Smooth muscle cell of the brain vasculature (primary cell): ENCODE data around the gene FTSJ3.
A peak's percentile ranks its signal among the peaks of the same experiment; 100 is the strongest.
"Not testable (repeated sequence)": the region's sequence is repeated elsewhere in the genome, so short reads cannot be mapped to it uniquely, and the experiment has no call there.

Experiments used
- DNase-seq: peaks from one replicate; pipeline ENCODE4 v3.0.0-alpha.2; 2012; ENCODE audit warnings: low read depth, low spot score

FTSJ3 gene, protein sequence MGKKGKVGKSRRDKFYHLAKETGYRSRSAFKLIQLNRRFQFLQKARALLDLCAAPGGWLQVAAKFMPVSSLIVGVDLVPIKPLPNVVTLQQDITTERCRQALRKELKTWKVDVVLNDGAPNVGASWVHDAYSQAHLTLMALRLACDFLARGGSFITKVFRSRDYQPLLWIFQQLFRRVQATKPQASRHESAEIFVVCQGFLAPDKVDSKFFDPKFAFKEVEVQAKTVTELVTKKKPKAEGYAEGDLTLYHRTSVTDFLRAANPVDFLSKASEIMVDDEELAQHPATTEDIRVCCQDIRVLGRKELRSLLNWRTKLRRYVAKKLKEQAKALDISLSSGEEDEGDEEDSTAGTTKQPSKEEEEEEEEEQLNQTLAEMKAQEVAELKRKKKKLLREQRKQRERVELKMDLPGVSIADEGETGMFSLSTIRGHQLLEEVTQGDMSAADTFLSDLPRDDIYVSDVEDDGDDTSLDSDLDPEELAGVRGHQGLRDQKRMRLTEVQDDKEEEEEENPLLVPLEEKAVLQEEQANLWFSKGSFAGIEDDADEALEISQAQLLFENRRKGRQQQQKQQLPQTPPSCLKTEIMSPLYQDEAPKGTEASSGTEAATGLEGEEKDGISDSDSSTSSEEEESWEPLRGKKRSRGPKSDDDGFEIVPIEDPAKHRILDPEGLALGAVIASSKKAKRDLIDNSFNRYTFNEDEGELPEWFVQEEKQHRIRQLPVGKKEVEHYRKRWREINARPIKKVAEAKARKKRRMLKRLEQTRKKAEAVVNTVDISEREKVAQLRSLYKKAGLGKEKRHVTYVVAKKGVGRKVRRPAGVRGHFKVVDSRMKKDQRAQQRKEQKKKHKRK

GRCh38 chr17:63827002-63827800 is at the start of gene FTSJ3, which contains the start of gene PSMC5:
FTSJ3 (minus strand) TSS chr17:63827663; CDS start chr17:63826902, 761 bp downstream.
PSMC5 (plus strand) TSS chr17:63827431; CDS start chr17:63827491, 60 bp downstream.
- peak; percentile 91 for DNase-seq

- not testable (repeated sequence) for DNase-seq
Measured at GRCh38 chr17:63874693-63875092, 47.2 kb upstream of the FTSJ3 start.

GRCh38 chr17:63874061-63874626 is 46.7 kb upstream of the FTSJ3 start:
- DNase-seq, result not testable (repeated sequence)

DNA sequence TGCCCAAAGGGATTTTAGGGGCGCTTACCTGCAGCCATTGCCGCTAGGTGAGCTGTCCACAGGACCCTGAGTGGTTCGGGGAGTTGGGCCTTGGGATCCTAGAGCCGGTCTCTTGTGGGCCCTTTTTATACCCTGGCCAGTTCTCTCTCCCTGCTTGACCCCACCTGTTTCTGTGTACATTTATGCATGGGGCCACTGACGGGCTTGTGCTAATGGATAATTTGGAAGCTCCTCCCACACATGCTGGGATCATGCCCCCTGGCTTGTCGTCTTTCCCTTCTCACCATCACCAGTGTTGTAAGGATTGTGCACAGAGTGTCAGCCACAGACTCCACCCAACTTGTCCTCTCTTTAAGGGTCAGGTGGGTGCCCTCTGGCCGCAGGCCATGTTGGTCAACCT is 46.1 kb upstream of the FTSJ3 start, which contains the start of gene CSH2:
Gene CSH2, minus strand, starts transcription at position 101 of the 400 bp plus-strand sequence. Its CDS starts 63 bp downstream, at position 38.
- not testable (repeated sequence) for DNase-seq

DNA sequence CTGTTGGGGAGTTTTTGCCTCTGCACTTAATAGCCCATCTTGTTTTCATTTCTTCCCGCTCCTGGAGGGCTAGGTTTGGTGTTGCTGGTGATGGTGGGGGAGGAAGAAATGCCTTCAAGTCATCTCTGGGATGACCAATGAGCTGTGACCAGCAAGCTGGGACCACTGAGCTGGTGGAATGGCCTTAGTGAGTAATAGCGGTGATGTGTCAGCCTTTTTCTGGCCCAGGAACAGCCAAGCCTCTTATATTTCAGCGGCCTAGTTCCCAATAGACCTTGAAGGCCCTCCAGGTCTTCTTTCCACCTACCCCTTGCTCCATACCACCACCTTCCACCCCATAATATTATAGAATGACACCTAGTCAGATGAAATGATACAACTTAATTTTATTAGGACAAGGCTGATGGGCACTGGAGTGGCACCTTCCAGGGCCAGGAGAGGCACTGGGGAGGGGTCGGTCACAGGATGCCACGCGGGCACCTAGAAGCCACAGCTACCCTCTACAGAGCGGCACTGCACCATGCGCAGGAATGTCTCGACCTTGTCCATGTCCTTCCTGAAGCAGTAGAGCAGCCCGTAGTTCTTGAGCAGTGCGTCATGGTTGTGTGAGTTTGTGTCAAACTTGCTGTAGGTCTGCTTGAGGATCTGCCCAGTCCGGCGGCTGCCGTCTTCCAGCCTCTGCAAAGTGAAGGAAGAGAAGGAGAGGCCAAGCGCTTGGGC is 44.3 kb upstream of the FTSJ3 start:
- DNase-seq, result not testable (repeated sequence)

DNA sequence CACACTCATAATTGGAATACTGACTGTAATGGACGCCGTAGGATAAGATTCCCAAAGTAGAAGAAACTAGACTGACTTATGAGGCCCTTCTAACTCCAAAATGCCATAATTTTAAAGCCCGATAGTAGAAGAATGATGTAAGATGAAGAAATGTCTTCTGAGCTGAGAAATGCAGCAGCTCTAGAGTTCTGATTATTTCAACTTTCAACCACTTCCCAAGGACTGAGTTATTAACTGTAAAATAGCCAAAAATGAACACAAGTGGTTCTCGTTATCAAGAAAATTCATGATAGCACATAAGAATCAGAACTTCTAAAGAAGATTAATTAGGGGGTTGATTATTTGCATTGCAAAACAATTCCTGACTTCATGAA is 42.8 kb upstream of the FTSJ3 start:
- not testable (repeated sequence) for DNase-seq

DNA sequence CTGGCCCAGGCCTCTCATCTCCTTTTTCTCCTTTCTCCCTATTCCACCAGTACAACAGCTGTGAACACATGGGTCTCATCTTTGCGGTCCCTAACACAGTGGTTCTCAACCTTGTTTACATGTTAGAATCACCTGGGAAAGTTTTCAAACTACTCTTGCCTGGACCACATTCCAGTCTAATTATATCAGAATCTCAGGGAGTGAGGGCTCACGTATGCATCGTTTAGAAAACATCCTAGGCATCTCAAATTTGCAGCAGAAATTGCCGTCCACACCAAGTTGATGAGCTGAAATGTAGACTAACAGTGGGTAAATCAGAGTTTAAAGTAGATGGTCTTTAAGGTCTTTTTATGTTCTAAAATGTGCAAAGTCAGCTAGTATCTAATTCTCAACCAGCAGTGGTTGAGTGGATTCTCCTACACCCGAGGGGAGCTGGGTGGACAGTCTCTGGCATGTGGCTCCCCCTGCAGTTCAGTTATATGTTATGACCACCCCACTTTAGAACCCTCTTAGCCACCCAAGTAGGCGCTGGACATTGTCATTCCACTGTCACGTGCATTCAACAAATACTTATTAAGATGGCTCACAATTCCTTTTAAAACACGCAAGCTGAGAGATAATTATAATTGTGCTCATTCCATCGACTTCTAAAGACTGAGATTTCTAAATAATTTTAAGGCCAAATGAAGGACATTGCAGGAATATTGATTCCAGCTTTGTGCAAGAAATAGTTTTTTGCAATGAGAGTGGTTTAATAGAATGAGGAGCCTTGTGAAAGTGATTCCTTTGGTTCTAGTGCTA is 42.2 kb upstream of the FTSJ3 start:
- not testable (repeated sequence) for DNase-seq

DNA sequence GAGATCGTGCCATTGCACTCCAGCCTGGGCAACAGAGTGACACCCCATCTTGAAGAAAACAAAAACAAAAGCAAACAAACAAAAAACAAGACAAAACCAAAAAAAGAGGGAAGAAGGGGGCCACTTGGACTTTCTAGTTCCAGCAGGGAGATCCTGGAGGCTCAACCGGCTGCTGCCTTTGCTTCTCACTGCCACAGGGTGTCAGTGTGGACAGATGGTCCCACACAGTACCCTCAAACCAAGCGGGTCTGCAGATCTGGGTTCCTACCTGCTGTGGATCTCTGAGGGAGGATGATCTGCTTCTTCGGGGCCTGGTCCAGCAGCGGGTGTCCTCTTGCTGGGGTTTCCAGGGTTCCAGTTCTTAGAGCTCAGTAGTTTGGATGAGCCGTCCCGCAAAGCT is 39.2 kb upstream of the FTSJ3 start:
- DNase-seq, result not testable (repeated sequence)

- DNase-seq, result no peak
Measured at GRCh38 chr17:63859257-63859656, 31.8 kb upstream of the FTSJ3 start.

DNA sequence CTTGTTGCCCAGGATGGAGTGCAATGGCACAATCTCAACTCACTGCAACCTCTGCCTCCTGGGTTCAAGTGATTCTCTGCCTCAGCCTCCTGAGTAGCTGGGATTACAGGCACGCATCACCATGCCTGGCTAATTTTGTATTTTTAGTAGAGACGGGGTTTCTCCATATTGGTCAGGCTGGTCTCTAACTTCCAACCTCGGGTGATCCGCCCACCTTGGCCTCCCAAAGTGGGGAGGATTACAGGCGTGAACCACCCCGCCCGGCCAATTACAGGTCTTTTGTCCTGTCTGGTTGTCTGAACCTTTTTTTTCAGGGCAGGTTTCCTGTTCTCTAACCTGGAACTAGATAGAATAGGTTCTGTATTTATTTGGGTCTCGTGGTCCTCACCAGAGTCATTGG is 29.0 kb upstream of the FTSJ3 start:
- DNase-seq, result not testable (repeated sequence)

GRCh38 chr17:63855185-63855584 is 27.7 kb upstream of the FTSJ3 start:
- no peak for DNase-seq

GRCh38 chr17:63854709-63855108 is 27.2 kb upstream of the FTSJ3 start:
- no peak for DNase-seq

DNA sequence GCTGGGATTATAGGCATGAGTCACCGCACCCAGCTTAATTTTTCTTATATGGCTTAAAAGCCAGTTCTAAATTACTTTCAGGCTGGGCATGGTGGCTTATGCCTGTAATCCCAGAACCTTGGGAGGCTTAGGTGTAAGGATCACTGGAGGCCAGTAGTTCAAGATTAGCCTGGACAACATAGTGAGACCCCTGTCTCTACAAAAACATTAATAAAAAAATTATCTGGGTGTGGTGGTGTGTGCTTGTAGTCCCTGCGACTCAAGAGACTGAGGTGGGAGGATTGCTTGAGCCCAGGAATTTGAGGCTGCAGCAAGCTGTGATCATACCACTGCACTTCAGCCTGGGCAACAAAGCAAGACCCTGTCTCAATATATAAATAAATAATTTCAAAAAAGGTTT is 25.8 kb upstream of the FTSJ3 start:
- DNase-seq, result no peak

DNA sequence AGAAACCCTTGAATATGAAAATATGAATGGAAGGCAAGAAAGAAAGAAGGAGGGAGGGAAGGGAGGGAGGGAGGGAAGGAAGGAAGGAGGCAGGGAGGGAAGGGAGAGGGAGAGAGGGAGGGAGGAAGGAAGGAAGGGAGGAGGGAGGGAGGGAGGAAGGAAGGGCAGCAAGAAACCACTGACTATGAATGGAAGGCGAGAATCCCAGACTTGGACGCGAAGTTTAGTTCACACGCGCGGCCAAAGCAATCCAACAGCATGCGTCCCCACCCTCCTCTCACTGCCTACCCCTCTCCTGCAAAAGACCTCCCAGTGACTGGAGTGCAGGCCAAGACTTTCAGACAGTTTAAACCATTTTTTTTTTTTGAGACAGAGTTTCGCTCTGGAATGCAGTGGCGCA is 22.9 kb upstream of the FTSJ3 start:
- no peak for DNase-seq

DNA sequence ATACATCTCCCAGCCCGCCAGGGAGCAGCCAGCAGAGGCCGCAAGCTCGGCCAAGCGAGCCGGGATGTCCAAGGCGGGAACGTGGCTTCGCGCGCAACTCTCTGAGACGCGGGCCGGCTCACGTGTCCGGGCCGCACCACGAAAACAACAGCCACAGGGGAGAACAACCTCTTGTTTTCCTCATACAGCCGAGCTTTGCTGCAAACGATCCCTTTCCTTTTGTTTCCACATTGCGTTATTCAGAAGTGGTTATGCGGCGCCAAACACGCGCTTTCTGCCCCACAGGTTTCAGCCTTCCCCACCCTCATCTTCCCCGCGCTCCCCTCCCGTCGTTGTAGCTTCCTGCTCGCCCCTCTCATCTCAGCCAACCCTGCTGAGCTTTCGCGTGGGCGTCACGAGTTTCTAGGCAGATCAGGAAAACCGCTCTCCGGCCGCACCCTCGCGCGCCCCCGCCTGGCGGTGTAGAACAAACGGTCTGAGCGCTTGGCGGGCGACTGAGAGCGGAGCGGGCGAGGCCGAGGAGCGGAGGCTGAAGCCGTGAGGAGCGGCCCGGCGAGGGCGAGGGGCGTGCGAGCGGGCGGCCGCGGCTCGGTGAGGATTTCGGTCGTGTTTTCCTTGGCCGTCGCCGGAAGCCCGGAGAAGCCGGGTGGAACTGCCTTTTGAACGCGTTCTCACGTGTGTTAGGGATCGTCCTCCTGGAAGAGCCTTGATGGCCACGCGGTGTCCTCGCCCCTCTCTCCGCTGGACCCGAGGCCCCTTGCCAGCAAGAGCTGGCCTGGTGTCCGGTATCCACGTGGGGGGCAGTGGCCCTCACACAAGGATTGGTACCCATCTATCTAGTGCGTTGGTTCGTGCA is 21.6 kb upstream of the FTSJ3 start:
- DNase-seq, result no peak

GRCh38 chr17:63847525-63848249 is 20.2 kb upstream of the FTSJ3 start:
- DNase-seq, result no peak

DNA sequence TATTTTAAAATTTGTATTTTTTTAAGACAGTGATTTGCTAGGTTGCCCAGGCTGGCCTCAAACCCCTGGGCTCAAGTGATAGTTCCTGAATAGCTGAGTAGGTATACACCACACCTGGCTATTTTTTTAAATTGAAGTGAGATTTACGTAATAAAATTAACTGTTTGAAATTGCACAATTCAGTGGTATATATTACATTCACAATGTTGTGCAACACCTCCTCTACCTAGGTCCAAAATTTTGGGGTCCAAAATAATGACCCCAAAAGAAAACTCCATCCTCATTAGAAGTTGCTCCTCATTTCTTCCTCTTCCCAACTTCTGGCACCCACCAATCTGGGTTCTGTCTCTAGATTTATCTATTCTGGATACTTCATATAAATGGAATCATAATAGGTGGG is 18.0 kb upstream of the FTSJ3 start:
- DNase-seq, result no peak
